NCI-H187 (cell line): Measurements from ENCODE around the gene MS4A4E.
"Not testable (repeated sequence)": the region's sequence is repeated elsewhere in the genome, so short reads cannot be mapped to it uniquely, and the experiment has no call there.

Experiments
- DNase-seq, 2 experiments: peaks; one replicate each; lab custom pipeline; 2025; lab: John Stamatoyannopoulos, UW

MS4A4E gene

DNA sequence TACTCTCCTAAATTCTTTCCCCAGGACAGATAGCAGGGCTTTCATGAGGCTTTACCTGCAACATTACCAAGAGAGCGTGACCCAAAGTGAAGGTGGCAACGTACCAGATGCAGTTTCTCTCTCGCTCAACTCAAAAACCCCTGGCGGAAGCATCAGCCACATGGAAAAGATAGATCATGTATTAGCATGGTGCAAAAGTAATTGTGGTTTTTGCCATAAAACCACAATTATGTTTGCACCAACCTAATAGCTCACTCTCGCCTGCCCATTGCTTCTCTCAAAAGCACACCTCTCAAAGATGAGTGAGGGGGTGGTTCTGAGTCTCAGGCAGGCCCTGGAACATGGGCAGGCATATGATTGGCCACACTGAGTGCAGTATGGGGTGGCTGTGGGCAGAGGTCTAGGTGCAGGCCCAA, 67.1 kb downstream of the MS4A4E start:
- DNase-seq = no peak

GRCh38 chr11:60172011-60172410, 70.9 kb downstream of the MS4A4E start:
- no peak for DNase-seq

DNA sequence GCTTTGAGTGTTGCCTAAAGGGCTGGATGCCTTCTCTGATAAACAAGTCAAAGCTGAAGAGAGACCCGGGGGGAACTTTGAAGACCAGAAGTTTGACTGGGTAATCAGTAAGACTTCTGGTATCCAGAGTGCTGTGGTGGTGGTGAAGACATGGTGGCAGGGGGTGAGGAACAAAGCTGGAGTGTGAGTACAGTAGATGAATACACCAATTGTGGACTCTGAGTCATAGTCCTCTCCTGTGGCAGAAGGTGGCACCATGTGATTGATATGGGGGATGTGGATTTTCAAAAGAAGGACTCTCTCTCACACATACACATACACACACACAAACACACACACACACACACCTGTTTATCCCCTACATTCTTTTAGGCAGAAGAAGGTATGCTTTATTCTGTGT, 72.4 kb downstream of the MS4A4E start:
- DNase-seq = no peak

DNA sequence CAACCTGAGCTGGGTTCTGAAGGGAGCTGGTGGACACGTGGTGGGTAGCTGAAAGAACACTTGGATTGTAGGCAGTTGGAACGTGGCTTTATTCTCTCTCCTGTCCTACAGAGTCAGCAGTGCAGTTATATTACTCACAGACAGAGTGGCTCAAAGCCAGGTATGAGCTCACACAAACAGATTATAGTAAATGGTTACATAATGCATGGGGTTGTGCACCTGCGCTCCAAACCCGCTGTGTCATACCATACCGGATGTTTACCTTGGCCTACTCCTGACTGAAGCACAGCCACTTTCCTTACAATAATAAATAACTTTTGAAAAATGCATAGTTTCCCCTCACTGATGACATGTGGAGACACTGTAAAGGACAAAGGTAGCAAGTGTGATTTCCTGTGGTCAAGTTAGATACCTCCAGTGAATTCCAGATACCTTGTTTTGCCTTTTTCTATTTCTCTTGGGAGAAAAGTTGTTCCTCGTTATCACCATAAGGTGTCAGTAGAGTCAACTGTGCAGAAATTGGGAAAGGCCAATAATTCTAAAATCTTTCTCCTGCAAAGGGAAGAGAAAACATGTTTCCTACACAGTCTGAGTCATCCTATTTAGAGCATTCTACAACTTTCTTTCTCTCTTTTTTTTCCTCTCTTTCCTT, 73.5 kb downstream of the MS4A4E start:
- no peak for DNase-seq

GRCh38 chr11:60168306-60168705, 74.6 kb downstream of the MS4A4E start:
- no peak for DNase-seq

DNA sequence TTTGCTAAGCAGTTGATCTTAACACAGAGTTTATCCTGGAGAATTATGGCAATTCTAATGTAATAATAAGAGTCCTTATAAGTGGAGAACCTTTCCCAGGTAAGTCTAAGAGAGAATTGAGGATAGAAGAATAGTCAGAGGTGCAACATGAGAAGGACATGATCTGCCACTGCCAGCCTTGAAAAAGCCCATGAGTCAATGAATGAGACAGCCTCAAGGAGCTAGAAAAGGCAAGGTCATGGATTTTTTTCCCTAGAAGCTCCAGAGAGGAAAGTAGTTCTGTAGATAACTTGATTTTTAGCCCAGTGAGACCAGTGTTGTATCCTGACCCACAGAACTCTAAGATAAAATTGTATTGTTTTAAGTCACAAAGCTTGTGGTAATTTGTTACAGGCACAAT, 77.0 kb downstream of the MS4A4E start:
- DNase-seq = no peak

DNA sequence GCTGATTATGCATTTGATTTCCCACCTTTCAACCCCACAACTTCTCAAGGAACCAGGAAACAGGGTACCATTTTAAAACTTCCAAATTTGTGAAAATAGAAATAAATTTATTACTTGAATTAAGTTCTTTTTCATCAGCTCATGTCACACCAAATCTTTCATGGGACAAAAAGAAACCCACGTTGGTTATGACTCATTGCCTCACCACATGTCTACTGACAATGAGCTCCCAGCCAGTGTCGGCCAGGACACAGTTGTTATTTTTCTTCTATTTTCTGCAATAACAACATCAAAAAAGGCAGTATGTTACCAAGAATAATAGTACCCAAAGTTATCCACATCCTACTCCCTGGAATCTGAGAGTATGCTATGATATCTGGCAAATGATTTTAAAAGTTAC, 77.4 kb downstream of the MS4A4E start:
- no peak for DNase-seq

- no peak for DNase-seq
These were observed 78.3 kb downstream of the MS4A4E start for GRCh38 chr11:60164550-60165075.

GRCh38 chr11:60161766-60162165, 81.2 kb downstream of the MS4A4E start:
- DNase-seq = no peak

- DNase-seq = no peak
These were observed 81.8 kb downstream of the MS4A4E start for GRCh38 chr11:60161107-60161506.

GRCh38 chr11:60159868-60160267, 83.1 kb downstream of the MS4A4E start:
- DNase-seq = no peak

GRCh38 chr11:60159284-60159683, 83.7 kb downstream of the MS4A4E start:
- DNase-seq = no peak

GRCh38 chr11:60158636-60159035, 84.3 kb downstream of the MS4A4E start:
- DNase-seq = no peak

DNA sequence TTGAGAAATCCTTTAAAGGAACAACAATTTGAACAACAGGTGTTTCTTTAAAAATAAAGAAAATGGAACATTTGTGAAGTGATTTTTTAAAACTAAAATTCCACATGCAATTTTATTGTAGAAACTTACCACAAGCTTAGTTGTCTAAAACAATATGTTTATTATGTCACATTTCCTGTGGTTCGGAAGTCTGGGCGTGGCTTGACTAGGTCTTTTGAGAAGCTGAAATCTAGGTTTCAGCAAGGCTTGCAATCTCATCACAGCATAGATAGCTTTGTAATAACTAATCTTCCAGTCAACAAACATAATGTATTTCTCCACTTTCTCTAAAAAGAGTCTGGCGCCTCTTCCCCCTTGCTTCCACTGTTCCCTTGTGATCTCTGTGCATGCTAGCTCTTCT, 87.0 kb downstream of the MS4A4E start:
- DNase-seq = no peak

- not testable (repeated sequence) for DNase-seq
These were observed 90.2 kb downstream of the MS4A4E start for GRCh38 chr11:60152727-60153126.

DNA sequence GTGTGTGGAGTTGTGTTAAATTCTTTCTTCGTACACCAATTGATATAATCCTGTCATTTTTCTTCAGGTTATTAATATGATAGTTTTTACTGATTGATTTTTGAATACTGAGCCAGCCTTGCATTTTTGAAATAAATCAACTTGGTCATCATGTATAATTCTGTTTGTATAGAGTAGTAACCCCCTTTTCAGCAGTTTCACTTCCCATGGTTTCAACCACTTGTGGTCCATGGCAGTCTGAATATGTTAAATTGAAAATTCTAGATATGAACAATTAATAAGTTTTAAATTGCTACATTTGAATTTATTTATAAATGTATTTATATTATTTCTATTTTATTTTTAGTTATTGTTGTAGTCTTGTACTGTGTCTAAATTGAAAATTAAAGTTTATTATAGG, 92.7 kb downstream of the MS4A4E start:
- DNase-seq = no peak
